Esophagus muscularis mucosa (tissue), 4 donors: ENCODE measurements around the gene SIX3. TPM values are rescaled to one million over a fixed set of nuclear protein-coding genes. Genes with fewer than 3 reads are reported as not detected.

Experiments used
- DNase-seq: peaks from one replicate; pipeline ENCODE4 v3.0.0-alpha.2; 2017; ENCODE audit errors: extremely low spot score
- H3K27ac ChIP-seq, 4 donors: fragments of 200-600 bp; sonication (generic); replicated peaks in 1 of 4; 1 replicate in 3 of 4; 2 replicates in 1 of 4; pipeline ENCODE4 v1.5.1; 2016 to 2019; ENCODE audit warnings: mild to moderate bottlenecking in 1 of 4
- H3K27me3 ChIP-seq, 4 donors: fragments of 200-600 bp; sonication (generic); one replicate each; pipeline versions ENCODE4 v1.5.1 to v1.6.0; 2016 to 2019
- H3K36me3 ChIP-seq, 4 donors: fragments of 200-600 bp; sonication (generic); one replicate each; pipeline ENCODE4 v1.5.1; 2016 to 2019
- H3K4me1 ChIP-seq, 4 donors: fragments of 200-600 bp; sonication (generic); one replicate each; pipeline ENCODE4 v1.5.1; 2016 to 2019
- H3K4me3 ChIP-seq, 4 donors: fragments of 200-600 bp; sonication (generic); 1 replicate in 2 of 4; 2 replicates in 2 of 4; pipeline ENCODE4 v1.5.1; 2016 to 2019; ENCODE audit warnings: mild to moderate bottlenecking in 4 of 4, moderate library complexity in 1 of 4
- H3K9me3 ChIP-seq, 4 donors: fragments of 200-600 bp; sonication (generic); 1 replicate in 3 of 4; 2 replicates in 1 of 4; pipeline ENCODE4 v1.5.1; 2016 to 2019
- CTCF ChIP-seq, 3 experiments: fragments of 200-600 bp in 2 of 3; fragments of 450-650 bp in 1 of 3; sonication (generic) in 2 of 3; IDR thresholded peaks; one replicate each; pipeline ENCODE4 v1.5.1; 2017 to 2019; ENCODE audit warnings: antibody characterized with exemption in 3 of 3, mild to moderate bottlenecking in 2 of 3, moderate library complexity in 1 of 3
- EP300 ChIP-seq: sonication (generic); formaldehyde crosslinking; IDR thresholded peaks from one replicate; pipeline ENCODE4 v1.6.1; 2017; ENCODE audit warnings: antibody characterized with exemption
- POLR2A ChIP-seq: fragments of 450-650 bp; IDR thresholded peaks from one replicate; pipeline ENCODE4 v1.6.1; 2017; ENCODE audit warnings: antibody characterized with exemption, moderate library complexity, mild to moderate bottlenecking, low read depth
- POLR2AphosphoS5 ChIP-seq, 2 donors: sonication (generic); formaldehyde crosslinking; IDR thresholded peaks; one replicate each; pipeline ENCODE4 v1.6.1; 2017; ENCODE audit warnings: antibody characterized with exemption in 2 of 2
- WGBS: methylation state at CpG from one replicate; pipeline ENCODE4 v1.1.5; 2018; 5-methylcytosine and 5-hydroxymethylcytosine counted together
- intact Hi-C: fragments of 100-400 bp; cut with DNase I; formaldehyde crosslinking; loops from one replicate; pipeline ENCODE4 v1.15.1; 2023
- total RNA-seq, 4 donors: library from RNA; depleted of rRNA; stranded (reverse); fragments of >200 nt; gene quantifications; one replicate each; pipeline versions ENCODE4 v1.1.0 to v1.2.1, GENCODE V29; 2016

Gene SIX3
- total RNA-seq, 4 donors from 2014 or later: 0.11 to 0.42 (median 0.18) TPM

- no peak for DNase-seq
- Histone ChIP-seq H3K27me3 (peaks cover 0 to 74% (median 0%) of the 10 kb centered on the region in 4 donors), H3K36me3 (no peaks in the 10 kb centered on the region), H3K27ac (no peak overlapping the region), H3K4me3 (no peak overlapping the region), H3K9me3 (no peaks in the 10 kb centered on the region), H3K4me1 (no peaks in the 10 kb centered on the region)
- intact Hi-C loops: no loop called here
- TF ChIP-seq POLR2AphosphoS5 (IDR thresholded peaks at IDR 0.05): no peak
- no peak for TF ChIP-seq EP300
- TF ChIP-seq POLR2A: no peak
- no peak for TF ChIP-seq CTCF (IDR thresholded peaks at IDR 0.05)
- 29% methylated on average over 2 of the region's 2 CpGs for WGBS
These were observed 20.8 kb upstream of the SIX3 start for GRCh38 chr2:44920751-44921150.

GRCh38 chr2:44922776-44923175 is 18.7 kb upstream of the SIX3 start:
- TF ChIP-seq POLR2AphosphoS5 (IDR thresholded peaks at IDR 0.05) (no peak), EP300 (no peak), POLR2A (no peak), CTCF (IDR thresholded peaks at IDR 0.05) (no peak)
- H3K9me3 ChIP-seq: no peaks in the 10 kb centered on the region
- intact Hi-C loops: no loop called here
- WGBS: 87% methylated on average over 6 of the region's 6 CpGs
- no peaks in the 10 kb centered on the region for H3K36me3 ChIP-seq
- no peak overlapping the region for H3K27ac ChIP-seq
- no peak overlapping the region for H3K4me3 ChIP-seq
- H3K4me1 ChIP-seq: peaks cover 0 to 1% (median under 1%) of the 10 kb centered on the region in 4 donors
- no peak for DNase-seq
- peaks cover 2 to 95% (median 7%) of the 10 kb centered on the region in 4 donors for H3K27me3 ChIP-seq

DNA sequence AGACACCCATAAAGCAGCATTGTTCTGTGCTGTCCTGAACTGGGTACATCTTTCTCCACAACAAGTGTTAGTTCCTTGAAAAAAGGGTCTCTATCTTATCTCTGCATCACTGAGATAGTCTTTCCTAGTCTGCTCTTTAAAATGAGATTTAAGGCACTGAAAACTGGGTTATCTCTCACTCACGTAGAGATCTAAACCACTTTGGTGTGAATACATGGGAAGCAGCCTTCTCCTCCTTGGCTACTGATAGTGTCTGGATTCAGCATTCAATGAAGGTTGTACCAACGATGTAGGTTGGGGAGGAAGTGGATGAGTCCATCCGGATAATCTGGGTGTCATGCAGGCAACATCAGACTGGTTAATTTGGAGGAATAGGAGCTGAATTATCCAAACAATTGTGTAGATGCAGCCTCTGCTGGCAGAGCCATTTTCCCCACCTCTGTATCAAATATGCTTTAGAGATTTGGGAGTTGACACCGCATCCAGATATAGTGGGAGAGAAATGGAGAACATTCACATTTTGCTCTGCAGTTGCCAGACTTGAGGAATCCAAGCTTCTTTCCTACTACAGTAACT is 15.9 kb upstream of the SIX3 start:
- Histone ChIP-seq H3K36me3 (no peaks in the 10 kb centered on the region), H3K4me1 (peaks cover 14 to 29% (median 22%) of the 10 kb centered on the region in 4 donors), H3K9me3 (no peaks in the 10 kb centered on the region), H3K27ac (no peak overlapping the region), H3K27me3 (peaks cover 2 to 100% (median 34%) of the 10 kb centered on the region in 4 donors), H3K4me3 (no peak overlapping the region)
- intact Hi-C loops: no loop called here
- no peak for TF ChIP-seq POLR2A
- no peak for TF ChIP-seq POLR2AphosphoS5 (IDR thresholded peaks at IDR 0.05)
- no peak for TF ChIP-seq CTCF (IDR thresholded peaks at IDR 0.05)
- no peak for TF ChIP-seq EP300
- no peak for DNase-seq
- WGBS: 34% methylated on average over 4 of the region's 4 CpGs

DNA sequence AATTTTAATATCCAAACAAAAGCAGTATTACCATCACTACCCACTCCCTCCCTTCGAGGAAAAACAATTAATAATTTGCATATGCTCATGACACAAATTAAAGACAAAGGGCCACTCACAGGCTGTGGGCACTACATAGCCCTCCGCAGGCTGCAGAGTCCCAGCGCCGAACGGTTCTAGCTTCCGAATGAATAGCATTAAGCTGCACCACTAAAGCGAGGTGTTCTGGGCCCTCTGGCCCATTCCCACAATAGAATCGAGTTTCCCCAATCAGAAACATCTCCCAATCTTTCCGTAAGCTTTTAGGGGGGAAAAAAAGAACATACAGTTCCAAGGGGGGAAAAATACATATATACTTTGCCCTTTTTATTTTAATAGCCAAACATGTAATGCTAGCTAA is 14.5 kb upstream of the SIX3 start:
- 18% methylated on average over 9 of the region's 9 CpGs for WGBS
- H3K9me3 ChIP-seq: no peaks in the 10 kb centered on the region
- TF ChIP-seq POLR2AphosphoS5 (IDR thresholded peaks at IDR 0.05): no peak
- TF ChIP-seq EP300: no peak
- TF ChIP-seq POLR2A: no peak
- no peak for TF ChIP-seq CTCF (IDR thresholded peaks at IDR 0.05)
- intact Hi-C loops: no loop called here
- H3K36me3 ChIP-seq: no peaks in the 10 kb centered on the region
- no peak overlapping the region for H3K27ac ChIP-seq
- H3K4me3 ChIP-seq: no peak overlapping the region
- peaks cover 14 to 29% (median 22%) of the 10 kb centered on the region in 4 donors for H3K4me1 ChIP-seq
- DNase-seq: no peak
- H3K27me3 ChIP-seq: peaks cover 2 to 100% (median 42%) of the 10 kb centered on the region in 4 donors
